Spinal cord (tissue), 10 donors: ENCODE data around the gene TNKS1BP1. TPM values are rescaled to one million over a fixed set of nuclear protein-coding genes. Genes with fewer than 3 reads are reported as not detected.

Source experiments
- DNase-seq, 6 donors: peaks; one replicate each; pipeline versions ENCODE4 v3.0.0 to v3.0.0-alpha.2; 2013 to 2015; ENCODE audit warnings: low spot score in 6 of 6, low read depth in 4 of 6
- H3K27ac ChIP-seq: one replicate; pipeline ENCODE4 v1.5.1; 2013; ENCODE audit warnings: low read depth, low read length, control low read depth
- H3K27me3 ChIP-seq: one replicate; pipeline ENCODE4 v1.6.1; 2013; ENCODE audit warnings: low read length; ENCODE audit not compliant: control insufficient read depth, insufficient read depth
- H3K36me3 ChIP-seq: one replicate; pipeline ENCODE4 v1.6.1; 2013; ENCODE audit warnings: low read length; ENCODE audit not compliant: control insufficient read depth, insufficient read depth
- H3K4me1 ChIP-seq: one replicate; pipeline ENCODE4 v1.6.1; 2013; ENCODE audit warnings: low read length; ENCODE audit not compliant: control insufficient read depth, insufficient read depth
- H3K4me3 ChIP-seq: one replicate; pipeline ENCODE4 v1.5.1; 2013; ENCODE audit warnings: low read depth, low read length, control low read depth
- H3K9me3 ChIP-seq: one replicate; pipeline ENCODE4 v1.6.1; 2013; ENCODE audit warnings: low read length; ENCODE audit not compliant: control insufficient read depth, insufficient read depth
- WGBS: methylation state at CpG from one replicate; pipeline ENCODE4 v1.1.5; 2013; ENCODE audit warnings: missing lambda C conversion rate; ENCODE audit not compliant: insufficient coverage; 5-methylcytosine and 5-hydroxymethylcytosine counted together
- polyA plus RNA-seq, 2 donors: library from polyadenylated mRNA; unstranded; fragments of 120-200 nt; gene quantifications; one replicate each; pipeline ENCODE4 v1.2.1, GENCODE V29; 2013; ENCODE audit not compliant: insufficient read length in 2 of 2
- total RNA-seq, 2 donors: library from RNA; depleted of rRNA in 1 of 2; stranded (reverse); fragments of 120-200 nt in 1 of 2; fragments of >200 nt in 1 of 2; gene quantifications; one replicate each; pipeline versions ENCODE4 v1.2.3 to v1.2.4, GENCODE V29; 2013 to 2014
- donor health status: healthy.

Gene TNKS1BP1
- total and polyA plus RNA-seq, 4 donors = 17.2 to 58.3 (median 43.5) TPM

DNA sequence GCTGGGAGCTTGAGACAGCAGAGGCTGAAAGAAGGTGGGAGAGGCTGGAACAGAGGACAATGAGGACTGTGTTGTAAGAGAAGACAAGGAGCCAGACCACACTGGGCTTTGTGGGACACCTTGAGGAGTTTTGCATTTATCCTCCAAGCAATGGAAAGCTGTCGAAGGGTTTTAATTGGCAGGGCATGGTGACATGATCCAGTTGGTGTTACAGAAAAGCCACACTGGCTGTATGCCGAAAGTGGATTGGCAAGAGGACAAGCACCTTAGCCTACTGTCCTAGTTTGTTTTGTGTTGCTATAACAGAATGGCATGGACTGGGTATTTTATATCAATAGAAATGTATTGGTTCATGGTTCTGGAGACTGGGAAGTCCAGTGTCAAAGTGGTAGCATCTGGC is 73.7 kb downstream of the TNKS1BP1 start:
- Histone ChIP-seq H3K27me3 (no peaks in the 10 kb centered on the region), H3K36me3 (no peaks in the 10 kb centered on the region), H3K4me1 (peaks cover 8% of the 10 kb centered on the region), H3K27ac (no peak overlapping the region), H3K9me3 (no peaks in the 10 kb centered on the region), H3K4me3 (no peak overlapping the region)
- WGBS = 83% methylated on average over 2 of the region's 2 CpGs
- no peak for DNase-seq

Other genes starting within 250 kb of the TNKS1BP1 start
- 10 to 100 TPM in 1 of 2 donors, 1 to 10 TPM in 1; 8.7 to 14.8 TPM for gene LRRC55, start 143.0 kb downstream of the TNKS1BP1 start, total RNA-seq
- gene LRRC55, start 143.0 kb downstream of the TNKS1BP1 start, polyA plus RNA-seq = 10 to 100 TPM; 30.5 to 39.3 TPM
- 10 to 100 TPM; 47.5 to 48.0 TPM for gene APLNR, start 87.7 kb downstream of the TNKS1BP1 start, total RNA-seq
- gene APLNR, start 87.7 kb downstream of the TNKS1BP1 start, polyA plus RNA-seq = 10 to 100 TPM; 51.8 to 71.1 TPM
- gene SSRP1, start 10.9 kb upstream of the TNKS1BP1 start, total RNA-seq = 10 to 100 TPM; 34.6 to 88.0 TPM
- 100 to 1,000 TPM; 132 to 135 TPM for gene SSRP1, start 10.9 kb upstream of the TNKS1BP1 start, polyA plus RNA-seq
- 10 to 100 TPM in 1 of 2 donors, under 1 TPM in 1; 0.50 to 11.4 TPM for gene P2RX3, start 13.4 kb upstream of the TNKS1BP1 start, total RNA-seq
- 1 to 10 TPM; 2.1 to 3.6 TPM for gene P2RX3, start 13.4 kb upstream of the TNKS1BP1 start, polyA plus RNA-seq
- gene PRG3, start 56.2 kb upstream of the TNKS1BP1 start, total RNA-seq = 1 to 10 TPM in 1 of 2 donors, under 1 TPM in 1; 0.55 to 1.1 TPM
- gene PRG3, start 56.2 kb upstream of the TNKS1BP1 start, polyA plus RNA-seq = not detected
- gene PRG2, start 65.7 kb upstream of the TNKS1BP1 start, total RNA-seq = 1 to 10 TPM; 2.4 to 6.4 TPM
- gene PRG2, start 65.7 kb upstream of the TNKS1BP1 start, polyA plus RNA-seq = under 1 TPM; 0.22 to 0.33 TPM
- gene SLC43A3, start 102.2 kb upstream of the TNKS1BP1 start, total RNA-seq = 10 to 100 TPM; 12.2 to 13.3 TPM
- 10 to 100 TPM; 19.6 to 20.3 TPM for gene SLC43A3, start 102.2 kb upstream of the TNKS1BP1 start, polyA plus RNA-seq
- under 1 TPM; 0.59 to 0.72 TPM for gene RTN4RL2, start 135.6 kb upstream of the TNKS1BP1 start, total RNA-seq
- gene RTN4RL2, start 135.6 kb upstream of the TNKS1BP1 start, polyA plus RNA-seq = 10 to 100 TPM in 1 of 2 donors, 1 to 10 TPM in 1; 5.0 to 10.9 TPM
- gene SLC43A1, start 190.8 kb upstream of the TNKS1BP1 start, total RNA-seq = 10 to 100 TPM in 1 of 2 donors, 1 to 10 TPM in 1; 5.3 to 10.4 TPM
- gene SLC43A1, start 190.8 kb upstream of the TNKS1BP1 start, polyA plus RNA-seq = 1 to 10 TPM; 4.0 to 6.1 TPM
- gene TIMM10, start 205.8 kb upstream of the TNKS1BP1 start, total RNA-seq = 10 to 100 TPM; 27.0 to 39.8 TPM
- 10 to 100 TPM; 47.7 to 52.1 TPM for gene TIMM10, start 205.8 kb upstream of the TNKS1BP1 start, polyA plus RNA-seq
- gene SMTNL1, start 212.6 kb upstream of the TNKS1BP1 start, total RNA-seq = not detected
- gene SMTNL1, start 212.6 kb upstream of the TNKS1BP1 start, polyA plus RNA-seq = 1 to 10 TPM in 1 of 2 donors, under 1 TPM in 1; 0.93 to 1.6 TPM
- gene UBE2L6, start 242.7 kb upstream of the TNKS1BP1 start, total RNA-seq = 10 to 100 TPM; 41.5 to 76.7 TPM
- 100 to 1,000 TPM in 1 of 2 donors, 10 to 100 TPM in 1; 99.6 to 114 TPM for gene UBE2L6, start 242.7 kb upstream of the TNKS1BP1 start, polyA plus RNA-seq